ENCODE results near the gene SNTB2.

DNA sequence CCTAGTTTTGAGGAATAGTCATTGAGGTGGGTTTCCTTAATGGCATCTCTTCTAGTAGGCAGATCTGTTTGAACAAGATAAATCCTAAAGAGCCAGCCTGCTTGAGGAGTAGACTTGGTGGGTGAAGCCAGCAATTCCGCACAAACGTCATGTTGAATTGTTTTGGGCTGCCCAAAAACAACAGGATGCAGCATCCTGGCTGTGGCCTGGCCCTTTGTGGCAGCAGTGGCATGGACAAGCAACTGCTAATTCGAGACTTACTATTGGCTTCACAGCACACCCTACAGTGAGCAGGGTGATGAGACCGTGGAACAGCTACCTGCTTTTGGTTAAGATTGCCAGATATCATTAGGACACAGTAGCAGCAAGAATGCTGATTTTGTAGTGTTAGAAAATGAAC is 114.9 kb downstream of the SNTB2 start:
- TF ChIP-seq, protein P1, sequence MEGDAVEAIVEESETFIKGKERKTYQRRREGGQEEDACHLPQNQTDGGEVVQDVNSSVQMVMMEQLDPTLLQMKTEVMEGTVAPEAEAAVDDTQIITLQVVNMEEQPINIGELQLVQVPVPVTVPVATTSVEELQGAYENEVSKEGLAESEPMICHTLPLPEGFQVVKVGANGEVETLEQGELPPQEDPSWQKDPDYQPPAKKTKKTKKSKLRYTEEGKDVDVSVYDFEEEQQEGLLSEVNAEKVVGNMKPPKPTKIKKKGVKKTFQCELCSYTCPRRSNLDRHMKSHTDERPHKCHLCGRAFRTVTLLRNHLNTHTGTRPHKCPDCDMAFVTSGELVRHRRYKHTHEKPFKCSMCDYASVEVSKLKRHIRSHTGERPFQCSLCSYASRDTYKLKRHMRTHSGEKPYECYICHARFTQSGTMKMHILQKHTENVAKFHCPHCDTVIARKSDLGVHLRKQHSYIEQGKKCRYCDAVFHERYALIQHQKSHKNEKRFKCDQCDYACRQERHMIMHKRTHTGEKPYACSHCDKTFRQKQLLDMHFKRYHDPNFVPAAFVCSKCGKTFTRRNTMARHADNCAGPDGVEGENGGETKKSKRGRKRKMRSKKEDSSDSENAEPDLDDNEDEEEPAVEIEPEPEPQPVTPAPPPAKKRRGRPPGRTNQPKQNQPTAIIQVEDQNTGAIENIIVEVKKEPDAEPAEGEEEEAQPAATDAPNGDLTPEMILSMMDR (IDR thresholded peaks at IDR 0.05): no peak
- TF ChIP-seq POLR2AphosphoS5 (IDR thresholded peaks at IDR 0.05) (no peak), EP300 (IDR thresholded peaks at IDR 0.05; ENCODE audit: low read depth) (no peak), POLR2A (IDR thresholded peaks at IDR 0.05) (no peak)
